SKM-1 treated with dmso at 0.1 percent for 144 hours (cell line): ENCODE data around the gene DIPK1C.

Source experiments
- DNase-seq: peaks from one replicate; lab custom pipeline; 2025; ENCODE audit not compliant: unreplicated experiment; lab: John Stamatoyannopoulos, UW

Gene DIPK1C

DNA sequence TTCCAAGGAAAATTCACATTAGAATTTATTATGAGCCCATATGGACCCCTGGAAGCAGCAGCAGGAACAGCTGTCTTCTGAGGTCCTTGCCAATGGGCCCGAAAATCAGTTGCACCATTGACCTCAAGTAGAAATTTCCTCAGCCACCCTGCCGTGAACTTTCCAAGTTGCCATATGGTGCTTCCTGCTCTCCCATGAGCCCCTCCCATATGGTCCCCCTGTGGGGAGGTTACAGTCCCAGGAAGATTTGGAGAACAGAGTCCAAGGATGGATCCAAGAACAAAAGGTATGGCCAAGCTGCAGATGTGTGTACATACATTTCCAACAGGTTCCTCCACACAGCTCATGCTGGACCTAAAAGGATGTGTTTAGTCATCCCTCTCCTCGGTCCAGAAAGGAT is 34.6 kb downstream of the DIPK1C start:
- no peak for DNase-seq

DNA sequence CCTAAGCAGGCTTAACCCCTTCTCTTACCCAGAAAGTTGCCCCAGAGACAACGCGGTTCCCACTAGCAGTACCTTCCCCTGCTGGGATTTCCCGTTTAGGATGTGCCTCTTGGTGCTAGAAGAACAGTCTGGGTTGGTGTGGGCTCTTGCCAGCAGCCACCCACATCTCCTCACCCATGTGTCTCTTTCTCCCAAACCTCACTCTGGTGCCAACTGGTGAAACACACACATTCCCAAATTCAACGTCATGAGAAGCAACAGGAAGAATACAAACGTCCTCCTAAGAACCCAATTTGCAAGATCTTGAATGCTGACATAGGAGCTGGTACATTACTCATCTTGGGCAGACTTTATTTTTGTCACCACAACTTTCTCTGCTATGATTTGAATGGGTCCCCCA is 36.2 kb downstream of the DIPK1C start:
- DNase-seq: no peak

DNA sequence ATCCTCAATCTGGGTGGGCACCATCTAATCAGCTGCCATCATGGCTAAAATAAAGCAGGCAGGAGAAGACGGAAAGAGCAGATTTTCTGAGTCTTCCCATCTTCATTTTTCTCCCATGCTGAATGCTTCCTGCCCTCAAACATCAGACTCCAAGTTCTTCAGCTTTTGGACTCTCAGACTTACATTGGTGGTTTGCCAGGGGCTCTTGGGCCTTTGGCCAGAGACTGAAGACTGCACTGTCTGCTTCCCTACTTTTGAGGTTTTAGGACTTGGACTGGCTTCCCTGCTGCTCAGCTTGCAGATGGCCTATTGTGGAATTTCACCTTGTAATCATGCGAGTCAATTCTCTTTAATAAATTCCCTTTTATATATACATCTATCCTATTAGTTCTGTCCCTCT is 36.6 kb downstream of the DIPK1C start:
- DNase-seq: no peak

DNA sequence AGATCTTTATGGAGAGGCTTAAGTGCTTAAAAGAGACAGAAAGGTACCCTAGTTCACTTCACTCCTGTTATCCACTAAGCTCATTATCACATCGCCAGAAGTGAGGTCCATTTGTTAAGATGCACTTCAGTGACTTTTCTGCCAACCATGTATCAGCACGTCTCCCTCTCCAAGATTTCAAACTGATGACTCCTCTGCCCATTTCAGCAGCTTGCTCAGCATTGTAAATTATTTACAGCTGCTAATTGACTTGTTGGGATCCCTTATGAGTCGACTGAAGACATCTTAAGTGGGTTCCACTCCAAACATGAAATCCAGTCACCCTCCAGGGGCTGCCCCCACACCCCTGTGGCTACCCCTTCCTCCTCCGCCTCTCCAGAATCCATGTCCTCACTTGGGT is 37.3 kb downstream of the DIPK1C start:
- no peak for DNase-seq

- no peak for DNase-seq
Observed at GRCh38 chr18:74418023-74418422, 39.1 kb downstream of the DIPK1C start.

GRCh38 chr18:74416124-74416523 is 41.0 kb downstream of the DIPK1C start:
- no peak for DNase-seq

- no peak for DNase-seq
Observed at GRCh38 chr18:74414953-74415515, 42.1 kb downstream of the DIPK1C start.

DNA sequence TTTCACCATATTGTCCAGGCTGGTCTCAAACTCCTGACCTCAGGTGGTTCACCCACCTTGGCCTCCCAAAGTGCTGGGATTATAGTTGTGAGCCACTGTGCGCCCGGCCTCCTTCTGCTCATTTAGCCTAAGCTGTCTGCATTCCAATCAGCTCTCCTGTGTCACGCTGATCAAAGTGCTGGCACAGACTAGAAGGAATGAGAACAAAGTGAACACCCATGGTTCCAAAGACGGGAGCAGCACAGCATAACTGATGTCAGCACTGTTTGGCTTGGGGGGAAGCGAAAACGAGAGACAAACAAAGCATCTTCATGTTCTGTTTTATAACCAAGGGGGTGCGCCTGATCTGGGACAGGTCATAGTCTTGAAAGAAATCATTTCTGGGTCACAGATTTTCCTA is 43.3 kb downstream of the DIPK1C start:
- no peak for DNase-seq

DNA sequence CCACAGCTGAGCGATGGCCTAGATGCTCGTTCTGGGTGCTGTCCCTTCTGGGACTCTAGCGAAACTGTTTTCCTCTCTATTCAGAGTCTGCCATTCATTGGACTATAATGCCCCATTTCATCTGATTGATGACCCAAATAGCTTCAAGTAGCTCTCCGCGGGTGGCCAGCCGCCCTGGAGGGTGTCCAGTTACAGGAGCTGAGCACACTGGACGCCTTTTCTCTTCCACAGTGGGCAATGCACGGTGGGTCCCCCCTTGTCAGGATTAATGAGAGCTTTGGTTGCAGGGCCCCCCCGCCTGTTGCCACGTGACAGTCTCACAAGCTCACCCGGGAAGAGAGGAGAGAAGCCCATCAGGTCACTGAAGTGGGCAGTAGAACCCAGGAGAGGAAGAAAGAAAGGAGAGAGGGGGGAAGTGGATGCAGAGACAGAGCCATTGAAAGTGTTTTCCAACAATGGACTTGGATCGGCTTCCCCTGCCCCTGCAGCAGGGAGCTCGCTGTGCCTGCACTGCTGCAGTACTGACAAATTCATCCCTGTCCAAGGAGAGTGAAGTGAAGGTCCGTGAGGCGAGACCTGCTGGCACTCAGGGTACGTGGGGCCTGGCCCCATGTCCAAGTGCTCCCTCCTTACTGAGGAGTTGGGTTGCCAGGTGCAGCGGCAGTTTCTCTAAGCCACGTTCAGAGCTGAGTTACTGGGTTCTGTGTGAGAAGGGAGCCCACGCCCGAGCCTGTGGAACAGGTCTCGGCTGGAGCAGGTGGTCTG is 44.8 kb downstream of the DIPK1C start:
- no peak for DNase-seq

GRCh38 chr18:74411475-74411874 is 45.6 kb downstream of the DIPK1C start:
- DNase-seq: no peak

DNA sequence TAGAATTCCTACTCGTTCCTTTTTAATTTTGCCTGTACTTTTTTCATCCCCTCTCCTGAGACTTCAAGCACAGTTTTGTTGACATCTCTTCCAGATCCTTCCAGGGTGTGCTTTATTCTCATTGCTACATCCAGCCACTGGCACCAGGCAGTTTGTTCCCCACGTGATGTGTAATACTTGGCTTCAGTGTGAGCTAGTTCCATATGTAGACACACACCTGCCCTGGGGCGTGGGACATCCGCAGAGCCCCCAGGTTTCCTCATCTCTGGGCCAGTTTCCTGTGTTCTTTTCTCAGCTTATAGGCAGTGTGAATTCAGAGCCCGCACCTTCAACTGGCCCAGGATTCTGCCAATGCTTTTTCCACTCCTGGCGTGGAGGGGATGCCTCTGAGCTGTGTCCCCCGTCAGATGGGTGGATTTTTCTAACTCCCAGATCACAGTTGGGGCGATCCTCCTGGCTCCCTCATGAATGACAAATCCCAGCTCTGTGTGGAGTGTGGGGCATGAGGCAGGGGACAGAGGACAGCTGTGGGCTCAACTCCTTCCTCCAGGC is 46.6 kb downstream of the DIPK1C start:
- no peak for DNase-seq

DNA sequence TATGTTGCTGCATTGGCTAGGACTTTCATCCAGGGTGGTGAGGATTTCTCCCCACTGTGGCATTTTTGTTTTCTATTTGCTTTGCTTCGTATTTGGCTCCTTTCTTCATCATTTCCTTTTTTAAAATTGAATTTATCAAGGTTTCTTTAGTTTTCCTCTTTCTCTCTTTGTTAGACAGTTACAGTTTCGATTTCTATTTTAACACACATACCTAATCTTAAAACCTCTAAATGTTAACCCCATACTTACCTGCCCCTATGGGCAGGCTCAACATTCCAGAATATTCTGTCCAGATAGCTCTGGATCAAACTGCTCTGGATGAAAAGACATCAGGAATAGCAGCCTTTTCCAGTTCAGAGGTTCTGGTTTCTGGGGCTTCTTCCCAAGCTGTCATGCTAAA is 49.2 kb downstream of the DIPK1C start:
- DNase-seq: no peak

GRCh38 chr18:74402806-74403433 is 54.2 kb downstream of the DIPK1C start:
- no peak for DNase-seq

GRCh38 chr18:74400813-74401212 is 56.3 kb downstream of the DIPK1C start:
- DNase-seq: no peak

GRCh38 chr18:74399091-74399887 is 57.8 kb downstream of the DIPK1C start:
- DNase-seq: no peak

- no peak for DNase-seq
Observed at GRCh38 chr18:74397572-74397971, 59.5 kb downstream of the DIPK1C start.

DNA sequence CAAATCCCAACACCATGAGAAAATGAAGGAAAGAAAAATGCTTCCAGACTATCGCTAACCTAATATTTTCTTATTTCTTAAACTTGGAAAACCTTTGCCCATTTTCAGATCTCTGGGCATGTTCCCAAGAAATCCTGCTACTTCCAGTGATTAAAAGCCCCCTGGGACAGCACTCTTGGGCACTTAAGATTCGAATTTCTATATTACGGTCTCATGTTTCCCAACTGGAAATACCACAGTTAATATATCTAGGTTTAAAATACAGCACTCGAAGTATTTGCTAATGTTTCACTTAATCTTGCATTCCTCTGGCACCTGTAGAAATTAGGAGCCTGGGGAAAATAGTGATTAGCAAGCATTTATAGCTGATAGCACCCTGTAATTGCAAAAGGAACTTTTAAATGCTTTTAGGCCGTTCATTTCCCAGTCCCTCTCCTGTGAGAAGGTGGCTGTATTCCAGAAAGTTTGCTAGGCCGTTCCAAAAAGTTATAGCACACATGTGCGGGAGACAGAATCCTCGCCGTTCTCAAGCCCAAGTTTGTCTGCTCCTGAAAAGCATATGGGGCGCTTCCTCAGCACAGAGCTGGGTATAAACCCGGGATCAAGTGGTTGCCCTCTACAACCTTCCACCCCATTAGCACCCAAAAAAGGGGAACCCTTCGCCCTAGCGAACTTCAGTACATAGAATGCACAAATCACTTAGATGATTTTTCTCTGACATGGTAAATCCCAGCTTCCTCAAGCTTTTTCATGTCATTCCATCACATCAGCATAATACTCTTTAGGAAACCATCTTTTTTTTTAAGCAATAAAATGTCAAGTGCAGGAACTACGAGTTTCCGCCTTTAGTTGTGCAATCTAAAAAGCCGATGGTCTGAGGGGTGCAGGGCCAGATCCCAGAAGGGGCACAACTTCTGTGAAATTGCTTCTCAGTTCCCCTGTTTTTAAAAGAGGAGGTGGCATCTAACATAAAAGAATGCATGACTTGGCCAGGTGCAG is 60.6 kb downstream of the DIPK1C start:
- no peak for DNase-seq

DNA sequence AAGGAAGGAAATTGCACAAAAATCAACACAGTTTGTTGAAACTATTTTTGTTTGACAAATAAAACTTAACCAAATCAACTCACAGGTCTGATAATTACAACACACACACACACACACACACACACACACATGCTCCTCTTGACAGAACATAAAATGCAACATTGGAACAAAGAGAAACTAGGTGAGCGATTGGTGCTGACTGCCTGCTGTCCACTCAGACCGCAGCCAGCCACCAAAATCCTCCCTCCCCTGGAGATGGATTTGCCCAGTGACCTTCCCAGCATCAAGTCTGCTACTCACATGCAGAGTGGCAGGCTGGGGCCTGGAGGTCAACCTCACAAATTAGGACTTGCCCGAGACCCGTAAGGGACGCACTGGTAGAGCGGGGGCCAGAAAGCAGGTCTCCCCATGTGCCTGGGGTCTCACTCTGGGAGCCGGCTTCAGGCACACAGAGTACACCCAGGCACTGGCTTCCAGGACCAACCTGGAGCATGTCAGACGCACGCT is 61.4 kb downstream of the DIPK1C start:
- DNase-seq: no peak

- no peak for DNase-seq
Observed at GRCh38 chr18:74395006-74395405, 62.1 kb downstream of the DIPK1C start.

DNA sequence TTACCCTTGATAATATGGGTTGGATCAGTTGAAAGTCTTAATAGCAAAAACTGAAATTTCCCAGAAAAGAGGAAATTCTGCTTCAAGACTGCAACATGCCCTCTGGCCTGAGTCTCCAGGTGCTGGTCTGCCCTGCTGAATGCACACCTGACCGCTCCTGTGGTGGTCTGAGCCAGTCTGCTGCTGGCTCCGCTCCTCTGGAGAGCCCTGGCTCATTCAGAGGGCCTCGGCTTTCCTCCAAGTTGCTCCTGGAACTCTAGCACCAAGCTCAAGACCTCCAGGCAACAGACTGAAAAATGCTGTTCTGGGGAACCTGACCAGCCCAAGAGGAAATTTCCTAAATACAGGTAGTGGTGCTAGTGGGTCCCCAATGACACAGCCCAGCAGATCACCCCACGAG is 64.8 kb downstream of the DIPK1C start:
- DNase-seq: no peak
